Mucosa of descending colon (tissue), 3 donors: ENCODE results near the gene LYPLA2. TPM values are rescaled to one million over a fixed set of nuclear protein-coding genes. Genes with fewer than 3 reads are reported as not detected.

Experiments
- ATAC-seq: fragments of 200-7000 bp; cut with Tn5 transposase; one replicate; pipeline ENCODE4 v1.9.1; 2020; ENCODE audit warnings: mild to moderate bottlenecking, moderate library complexity
- DNase-seq, 3 donors: peaks; one replicate each; pipeline ENCODE4 v3.0.0-alpha.2; 2020
- H3K36me3 ChIP-seq: fragments of 200-600 bp; one replicate; pipeline ENCODE4 v1.8.0; 2021; ENCODE audit warnings: low read depth, mild to moderate bottlenecking
- H3K4me1 ChIP-seq: fragments of 200-600 bp; one replicate; pipeline ENCODE4 v1.8.0; 2021; ENCODE audit warnings: low read depth, mild to moderate bottlenecking
- H3K4me3 ChIP-seq: fragments of 200-600 bp; one replicate; pipeline ENCODE4 v1.8.0; 2021; ENCODE audit warnings: mild to moderate bottlenecking
- H3K9me3 ChIP-seq: fragments of 200-600 bp; one replicate; pipeline ENCODE4 v1.8.0; 2021; ENCODE audit warnings: mild to moderate bottlenecking
- intact Hi-C, 2 donors: fragments of 100-400 bp; cut with DNase I in 1 of 2; cut with micrococcal nuclease in 1 of 2; formaldehyde crosslinking; loops; one replicate each; pipeline versions ENCODE4 v1.11.0 to v1.11.1; 2022; cut with DNase I, micrococcal nuclease
- total RNA-seq, 3 donors: library from RNA; stranded (reverse); fragmentation: NEBNext Ultra II Directional in 2 of 3; extraction: Animal tissue kit (Norgen Biotek cat#: 25700) in 2 of 3; gene quantifications; one replicate each; pipeline versions ENCODE4 v1.2.1 to v1.2.4, GENCODE V29; 2021 to 2023
- TF ChIP-seq, protein P1 (sequence below): fragments of 200-600 bp; IDR thresholded peaks from one replicate; pipeline ENCODE4 v1.8.0; 2022; ENCODE audit warnings: antibody characterized with exemption, mild to moderate bottlenecking
- donor health status: DM: no; HTN: no; CAD: no; lungs with moderate emphysema.
- donor health status: DM: no; HTN: no; CAD: no.
- donor health status: DM: no; HTN: yes; CAD: no.

LYPLA2 gene
- total RNA-seq, 3 donors from 2014 or later = 49.9 to 89.0 (median 88.0) TPM

DNA sequence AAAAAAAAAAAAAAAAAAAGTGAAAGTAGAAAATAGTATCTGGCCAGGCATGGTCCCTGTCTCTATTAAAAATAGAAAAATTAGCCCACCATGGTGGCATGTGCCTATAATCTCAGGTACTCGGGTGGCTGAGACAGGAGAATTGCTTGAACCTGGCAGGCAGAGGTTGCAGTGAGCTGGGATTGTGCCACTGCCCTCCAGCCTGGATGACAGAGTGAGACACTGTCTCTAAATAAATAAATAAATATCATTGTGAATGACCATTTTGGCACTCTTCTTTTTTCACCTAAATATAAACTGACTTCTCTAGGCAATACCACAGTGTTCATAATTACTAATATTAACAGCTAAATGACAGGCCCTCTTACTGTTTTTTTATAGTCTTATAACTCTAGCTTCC, 33.1 kb upstream of the LYPLA2 start:
- H3K36me3 ChIP-seq = peaks cover 34% of the 10 kb centered on the region
- no peak overlapping the region for H3K4me3 ChIP-seq
- ATAC-seq = no peak
- no peaks in the 10 kb centered on the region for H3K9me3 ChIP-seq
- TF ChIP-seq, protein P1, sequence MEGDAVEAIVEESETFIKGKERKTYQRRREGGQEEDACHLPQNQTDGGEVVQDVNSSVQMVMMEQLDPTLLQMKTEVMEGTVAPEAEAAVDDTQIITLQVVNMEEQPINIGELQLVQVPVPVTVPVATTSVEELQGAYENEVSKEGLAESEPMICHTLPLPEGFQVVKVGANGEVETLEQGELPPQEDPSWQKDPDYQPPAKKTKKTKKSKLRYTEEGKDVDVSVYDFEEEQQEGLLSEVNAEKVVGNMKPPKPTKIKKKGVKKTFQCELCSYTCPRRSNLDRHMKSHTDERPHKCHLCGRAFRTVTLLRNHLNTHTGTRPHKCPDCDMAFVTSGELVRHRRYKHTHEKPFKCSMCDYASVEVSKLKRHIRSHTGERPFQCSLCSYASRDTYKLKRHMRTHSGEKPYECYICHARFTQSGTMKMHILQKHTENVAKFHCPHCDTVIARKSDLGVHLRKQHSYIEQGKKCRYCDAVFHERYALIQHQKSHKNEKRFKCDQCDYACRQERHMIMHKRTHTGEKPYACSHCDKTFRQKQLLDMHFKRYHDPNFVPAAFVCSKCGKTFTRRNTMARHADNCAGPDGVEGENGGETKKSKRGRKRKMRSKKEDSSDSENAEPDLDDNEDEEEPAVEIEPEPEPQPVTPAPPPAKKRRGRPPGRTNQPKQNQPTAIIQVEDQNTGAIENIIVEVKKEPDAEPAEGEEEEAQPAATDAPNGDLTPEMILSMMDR = no peak
- DNase-seq = no peak
- intact Hi-C loops = no loop called here
- H3K4me1 ChIP-seq = no peaks in the 10 kb centered on the region

DNA sequence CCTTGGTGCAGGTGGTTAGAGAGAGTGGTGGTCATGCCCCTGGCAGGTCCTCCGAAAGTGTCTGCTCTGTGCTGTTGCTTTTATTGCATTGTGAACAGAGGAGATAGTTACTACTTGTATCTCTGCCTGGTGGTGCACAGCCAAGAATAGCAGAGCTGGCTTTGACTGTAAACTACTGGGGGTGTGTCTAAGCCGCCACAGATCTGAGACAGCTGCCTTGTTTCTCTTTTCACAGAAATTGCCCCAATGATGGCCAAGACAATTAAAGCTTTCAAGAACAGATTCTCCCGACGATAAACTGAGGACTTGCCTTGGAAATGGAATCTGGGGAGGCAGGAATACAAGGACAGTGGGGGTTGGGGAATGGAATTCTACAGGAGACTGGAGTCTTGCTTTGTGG, 31.7 kb upstream of the LYPLA2 start:
- TF ChIP-seq, protein P1 = no peak
- H3K36me3 ChIP-seq = peaks cover 26% of the 10 kb centered on the region

DNA sequence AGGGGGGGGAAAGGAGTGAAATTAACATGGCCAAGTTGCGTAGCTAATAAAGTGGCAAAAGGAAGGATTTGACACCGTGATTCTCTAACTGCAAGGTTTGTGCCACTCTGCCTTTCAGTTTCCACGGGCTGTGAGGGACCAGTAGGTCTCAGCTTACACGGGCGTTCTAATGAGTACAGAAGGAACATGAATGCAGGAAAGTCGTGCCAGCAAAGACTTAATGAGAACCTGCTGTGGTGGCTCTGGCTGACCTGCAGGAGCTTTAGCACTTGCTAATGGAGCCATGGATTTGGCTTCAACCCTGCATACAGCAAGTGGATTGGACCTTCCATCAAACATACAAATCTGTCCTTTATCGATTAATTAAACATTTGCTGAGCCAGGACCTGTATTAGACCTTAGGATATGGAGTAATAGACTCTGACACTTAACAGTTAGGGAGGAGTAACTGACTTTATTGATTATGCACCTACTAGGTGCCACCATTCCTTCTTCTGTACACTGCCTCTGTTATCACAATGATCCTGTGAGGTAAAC, 27.8 kb upstream of the LYPLA2 start:
- DNase-seq (no peak), ATAC-seq (no peak)
- intact Hi-C loops = no loop called here
- TF ChIP-seq, protein P1 = no peak
- no peaks in the 10 kb centered on the region for H3K4me1 ChIP-seq
- H3K9me3 ChIP-seq = no peaks in the 10 kb centered on the region
- H3K36me3 ChIP-seq = peaks cover 11% of the 10 kb centered on the region
- H3K4me3 ChIP-seq = no peak overlapping the region

More for the DNA sequence above, 31.7 kb upstream of the LYPLA2 start:
- no peaks in the 10 kb centered on the region for H3K9me3 ChIP-seq
- DNase-seq = no peak
- peak; percentile 36 for ATAC-seq
- no peaks in the 10 kb centered on the region for H3K4me1 ChIP-seq
- intact Hi-C loops = no loop called here
- H3K4me3 ChIP-seq = no peak overlapping the region

DNA sequence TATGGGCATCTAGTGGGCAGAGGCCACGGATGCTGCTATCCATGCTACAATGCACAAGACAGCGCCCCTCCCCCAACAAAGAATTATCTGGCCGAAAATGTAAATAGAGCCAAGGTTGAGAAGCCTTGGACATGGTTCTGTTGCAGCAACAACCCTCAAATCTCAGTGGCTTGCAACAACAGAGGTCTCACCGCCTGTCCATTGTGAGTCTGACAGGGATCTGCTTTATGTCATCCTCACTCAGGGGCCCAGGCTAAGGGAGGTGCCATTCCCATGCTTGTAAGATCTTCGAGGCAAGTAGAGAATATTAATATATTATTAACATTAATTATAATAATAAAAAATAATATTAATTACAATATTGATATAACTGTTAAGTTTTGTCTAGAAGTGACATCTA, 22.2 kb upstream of the LYPLA2 start:
- no peaks in the 10 kb centered on the region for H3K9me3 ChIP-seq
- DNase-seq (no peak), ATAC-seq (no peak)
- intact Hi-C loops = no loop called here
- TF ChIP-seq, protein P1 = no peak
- no peaks in the 10 kb centered on the region for H3K4me1 ChIP-seq
- H3K36me3 ChIP-seq = no peaks in the 10 kb centered on the region
- no peak overlapping the region for H3K4me3 ChIP-seq

DNA sequence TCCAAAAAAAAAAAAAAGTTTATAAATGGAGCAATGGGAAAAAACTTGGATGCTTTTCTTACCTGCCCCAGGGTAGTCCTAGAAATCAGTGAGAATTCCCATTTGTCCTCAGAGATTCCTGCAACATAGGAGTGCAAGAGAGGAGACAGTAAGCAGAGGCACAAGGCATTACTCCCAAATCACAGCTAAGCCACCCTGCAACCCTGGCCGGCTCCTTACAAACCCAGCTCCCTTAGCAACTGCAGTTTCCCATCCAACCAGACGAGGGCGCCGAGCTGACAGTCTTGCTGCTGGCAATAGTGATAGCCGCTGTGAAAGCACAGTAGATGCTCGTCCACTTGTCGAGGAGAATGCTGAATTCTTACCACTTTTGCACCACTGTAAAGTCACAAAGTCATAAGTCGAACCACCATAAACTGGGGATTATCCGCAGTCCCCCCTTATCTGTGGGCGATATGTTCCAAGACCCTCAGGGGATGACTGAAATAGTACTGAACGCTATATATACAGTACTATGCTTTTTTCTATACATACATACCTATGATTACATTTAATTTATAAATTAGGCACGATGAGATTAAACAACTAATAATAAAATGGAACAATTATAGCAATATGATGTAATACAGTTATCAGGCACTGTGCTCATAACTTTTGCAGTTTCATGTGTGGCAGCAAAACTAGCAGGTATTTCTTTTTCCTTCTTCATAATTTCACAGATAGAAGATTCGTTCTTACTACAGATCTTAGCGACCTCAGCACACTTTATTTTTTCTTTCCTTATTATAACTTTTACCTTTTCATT, 18.7 kb upstream of the LYPLA2 start:
- ATAC-seq = peak; percentile 98
- intact Hi-C loops = loop anchor here (5.0 to 10.0 kb wide), 2 partner anchors 143 to 145 kb away; partner anchors contain the start of gene CNR2 (in 1 of the 2)
- no peak overlapping the region for H3K4me3 ChIP-seq
- TF ChIP-seq, protein P1 = peak; percentile 90
- H3K4me1 ChIP-seq = peaks cover 6% of the 10 kb centered on the region
- DNase-seq = peak; percentile 86 to 96 (median 92)
- H3K36me3 ChIP-seq = no peaks in the 10 kb centered on the region
- H3K9me3 ChIP-seq = no peaks in the 10 kb centered on the region
